Fibroblast of lung (primary cell): ENCODE data around the gene ZBTB39. TPM values are rescaled to one million over a fixed set of nuclear protein-coding genes. Genes with fewer than 3 reads are reported as not detected.

Source experiments
- DNase-seq, 2 donors: peaks; one replicate each; pipeline versions ENCODE4 v3.0.0 to v3.0.0-alpha.2; 2010; ENCODE audit warnings: low read depth in 2 of 2
- H2AFZ ChIP-seq: 2 replicates; pipeline ENCODE4 v1.5.1; 2012; ENCODE audit warnings: low read length, control low read depth, inconsistent platforms
- H3K27ac ChIP-seq: 2 replicates; pipeline ENCODE4 v1.5.1; 2011; ENCODE audit warnings: low read length, control low read depth; ENCODE audit not compliant: insufficient read depth
- H3K27me3 ChIP-seq: 2 replicates; pipeline ENCODE4 v1.5.1; 2011; ENCODE audit warnings: mild to moderate bottlenecking, low read length; ENCODE audit not compliant: control insufficient read depth, insufficient read depth
- H3K36me3 ChIP-seq: 2 replicates; pipeline ENCODE4 v1.5.1; 2011; ENCODE audit warnings: low read length; ENCODE audit not compliant: control insufficient read depth, insufficient read depth
- H3K4me1 ChIP-seq: 2 replicates; pipeline ENCODE4 v1.5.1; 2011; ENCODE audit warnings: low read length; ENCODE audit not compliant: control insufficient read depth, insufficient read depth; ENCODE audit errors: extremely low read depth
- H3K4me2 ChIP-seq: 2 replicates; pipeline ENCODE4 v1.5.1; 2011; ENCODE audit warnings: low read length, control low read depth; ENCODE audit not compliant: insufficient read depth; ENCODE audit errors: extremely low read depth
- H3K4me3 ChIP-seq, 4 experiments: fragments of 200-600 bp in 1 of 4; sonication (generic) in 1 of 4; replicated peaks in 1 of 4; 2 replicates each; pipeline ENCODE4 v1.5.1; 2011 to 2016; ENCODE audit warnings: low read length in 4 of 4, low read depth in 3 of 4, mild to moderate bottlenecking in 3 of 4, control low read depth in 2 of 4, inconsistent platforms in 1 of 4, mixed read lengths in 1 of 4; ENCODE audit not compliant: insufficient read depth in 1 of 4; ENCODE audit errors: control extremely low read depth in 1 of 4
- H3K79me2 ChIP-seq: 2 replicates; pipeline ENCODE4 v1.5.1; 2012; ENCODE audit warnings: mild to moderate bottlenecking, low read length, inconsistent platforms; ENCODE audit not compliant: control insufficient read depth, insufficient read depth
- H3K9ac ChIP-seq: 2 replicates; pipeline ENCODE4 v1.5.1; 2011; ENCODE audit warnings: mild to moderate bottlenecking, low read length, control low read depth; ENCODE audit not compliant: insufficient read depth
- H3K9me3 ChIP-seq: 2 replicates; pipeline ENCODE4 v1.5.1; 2012; ENCODE audit warnings: low read depth, low read length; ENCODE audit not compliant: control insufficient read depth, insufficient read depth
- H4K20me1 ChIP-seq: 2 replicates; pipeline ENCODE4 v1.5.1; 2011; ENCODE audit warnings: low read length; ENCODE audit not compliant: control insufficient read depth, insufficient read depth; ENCODE audit errors: extremely low read depth
- EZH2 ChIP-seq: IDR thresholded peaks from 2 replicates; pipeline ENCODE4 v1.5.1; 2012; ENCODE audit warnings: low read length, control low read depth, mild to moderate bottlenecking; ENCODE audit errors: missing control alignments
- polyA plus RNA-seq, 2 donors: library from polyadenylated mRNA; depleted of rRNA in 1 of 2; stranded (reverse) in 1 of 2; unstranded in 1 of 2; fragments of >200 nt; gene quantifications; 2 replicates each; pipeline ENCODE4 v1.2.1, GENCODE V29; 2011 to 2012; ENCODE audit warnings: missing spikeins in 1 of 2
- total RNA-seq: library from RNA; depleted of rRNA; stranded (reverse); fragments of >200 nt; gene quantifications from 2 replicates; pipeline ENCODE4 v1.2.1, GENCODE V29; 2014
- TF ChIP-seq, protein P1 (sequence below), 2 donors: IDR thresholded peaks in 1 of 2; conservative IDR thresholded peaks in 1 of 2; 1 replicate in 1 of 2; 2 replicates in 1 of 2; pipeline ENCODE4 v1.5.1; 2011 to 2012; ENCODE audit warnings: low read length in 2 of 2, control low read depth in 1 of 2, inconsistent platforms in 1 of 2, low read depth in 1 of 2, mild to moderate bottlenecking in 1 of 2

The ZBTB39 gene
- total and polyA plus RNA-seq, 2 donors (not counting 1 experiment from before 2014, with no cell fraction given): 3.2 to 3.8 TPM

DNA sequence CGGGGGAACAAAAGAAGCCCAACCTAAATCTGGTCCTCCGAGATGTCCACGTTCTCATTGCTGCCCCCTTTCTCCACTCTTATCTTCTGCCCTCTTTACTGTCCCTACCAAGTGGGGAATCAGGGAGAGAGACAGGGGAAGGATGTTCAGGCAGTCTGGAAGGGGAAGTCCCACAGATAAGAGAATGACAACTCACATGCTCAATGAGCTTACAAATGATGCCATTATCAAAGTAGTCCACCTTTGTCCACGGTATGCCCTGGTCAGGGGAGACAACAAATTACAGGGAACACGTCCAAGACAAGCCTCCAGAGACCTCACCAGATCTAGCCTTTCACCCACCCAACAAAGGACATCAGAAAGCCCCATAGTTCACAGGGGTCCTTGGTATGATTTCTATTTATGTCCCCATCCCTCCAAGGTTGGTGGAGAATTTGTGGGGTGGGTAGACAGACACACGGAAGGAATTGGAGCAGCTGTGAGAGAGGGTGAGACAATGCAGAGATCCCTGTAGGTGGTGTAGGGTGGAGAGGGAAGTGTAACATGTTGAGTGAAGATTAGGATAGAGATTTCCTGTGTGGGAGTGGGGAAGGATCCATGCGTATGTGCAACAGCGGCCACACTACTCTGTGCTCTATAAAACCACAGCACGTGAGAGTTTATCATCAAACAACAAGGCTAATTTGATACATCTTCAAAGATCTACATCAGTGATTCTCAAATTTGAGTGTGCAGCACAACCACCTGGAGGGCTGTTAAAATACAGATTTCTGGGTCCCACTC lies 32.9 kb upstream of the ZBTB39 start:
- Histone ChIP-seq H3K27ac (no peak overlapping the region), H3K4me2 (no peak overlapping the region), H3K4me3 (no peak overlapping the region), H3K79me2 (no peaks in the 10 kb centered on the region), H3K9ac (no peak overlapping the region), H3K36me3 (no peaks in the 10 kb centered on the region), H2AFZ (no peak overlapping the region), H3K9me3 (no peaks in the 10 kb centered on the region), H4K20me1 (no peaks in the 10 kb centered on the region), H3K4me1 (no peaks in the 10 kb centered on the region), H3K27me3 (peaks cover 41% of the 10 kb centered on the region)
- TF ChIP-seq EZH2: no peak
- TF ChIP-seq, protein P1, sequence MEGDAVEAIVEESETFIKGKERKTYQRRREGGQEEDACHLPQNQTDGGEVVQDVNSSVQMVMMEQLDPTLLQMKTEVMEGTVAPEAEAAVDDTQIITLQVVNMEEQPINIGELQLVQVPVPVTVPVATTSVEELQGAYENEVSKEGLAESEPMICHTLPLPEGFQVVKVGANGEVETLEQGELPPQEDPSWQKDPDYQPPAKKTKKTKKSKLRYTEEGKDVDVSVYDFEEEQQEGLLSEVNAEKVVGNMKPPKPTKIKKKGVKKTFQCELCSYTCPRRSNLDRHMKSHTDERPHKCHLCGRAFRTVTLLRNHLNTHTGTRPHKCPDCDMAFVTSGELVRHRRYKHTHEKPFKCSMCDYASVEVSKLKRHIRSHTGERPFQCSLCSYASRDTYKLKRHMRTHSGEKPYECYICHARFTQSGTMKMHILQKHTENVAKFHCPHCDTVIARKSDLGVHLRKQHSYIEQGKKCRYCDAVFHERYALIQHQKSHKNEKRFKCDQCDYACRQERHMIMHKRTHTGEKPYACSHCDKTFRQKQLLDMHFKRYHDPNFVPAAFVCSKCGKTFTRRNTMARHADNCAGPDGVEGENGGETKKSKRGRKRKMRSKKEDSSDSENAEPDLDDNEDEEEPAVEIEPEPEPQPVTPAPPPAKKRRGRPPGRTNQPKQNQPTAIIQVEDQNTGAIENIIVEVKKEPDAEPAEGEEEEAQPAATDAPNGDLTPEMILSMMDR (conservative IDR thresholded peaks at IDR 0.05 in 1 of 2, IDR thresholded peaks at IDR 0.05 in 1 of 2; ENCODE audit: low read depth in 1 of 2, low read length in 2 of 2): no peak
- DNase-seq: no peak

DNA sequence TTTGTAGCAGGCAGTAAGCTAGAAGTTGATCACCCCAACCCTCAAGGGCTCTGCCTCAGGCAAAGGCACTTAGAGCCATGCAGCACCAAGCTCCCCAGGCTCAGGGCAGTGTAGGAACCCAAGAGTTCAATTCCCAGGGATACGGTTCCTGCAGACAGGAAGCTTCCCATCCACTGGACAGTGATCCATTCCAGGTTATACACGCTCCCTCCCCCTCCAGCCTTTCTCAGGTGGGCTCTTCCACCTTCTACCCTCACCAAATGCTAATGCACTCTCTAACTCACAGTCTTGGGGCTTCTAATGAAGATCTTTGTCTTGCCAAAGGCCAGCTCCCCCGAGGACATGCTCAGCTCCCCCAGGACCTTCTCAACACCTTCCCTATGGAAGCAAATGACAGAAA lies 30.9 kb upstream of the ZBTB39 start:
- H3K4me1 ChIP-seq: no peaks in the 10 kb centered on the region
- H3K27me3 ChIP-seq: peaks cover 33% of the 10 kb centered on the region
- no peak overlapping the region for H3K4me3 ChIP-seq
- H2AFZ ChIP-seq: no peak overlapping the region
- no peaks in the 10 kb centered on the region for H3K9me3 ChIP-seq
- H3K36me3 ChIP-seq: no peaks in the 10 kb centered on the region
- TF ChIP-seq, protein P1 (conservative IDR thresholded peaks at IDR 0.05 in 1 of 2, IDR thresholded peaks at IDR 0.05 in 1 of 2; ENCODE audit: low read depth in 1 of 2, low read length in 2 of 2): no peak
- no peak for TF ChIP-seq EZH2
- no peaks in the 10 kb centered on the region for H3K79me2 ChIP-seq
- H3K4me2 ChIP-seq: no peak overlapping the region
- no peak overlapping the region for H3K27ac ChIP-seq
- no peak overlapping the region for H3K9ac ChIP-seq
- no peak for DNase-seq
- H4K20me1 ChIP-seq: no peaks in the 10 kb centered on the region

DNA sequence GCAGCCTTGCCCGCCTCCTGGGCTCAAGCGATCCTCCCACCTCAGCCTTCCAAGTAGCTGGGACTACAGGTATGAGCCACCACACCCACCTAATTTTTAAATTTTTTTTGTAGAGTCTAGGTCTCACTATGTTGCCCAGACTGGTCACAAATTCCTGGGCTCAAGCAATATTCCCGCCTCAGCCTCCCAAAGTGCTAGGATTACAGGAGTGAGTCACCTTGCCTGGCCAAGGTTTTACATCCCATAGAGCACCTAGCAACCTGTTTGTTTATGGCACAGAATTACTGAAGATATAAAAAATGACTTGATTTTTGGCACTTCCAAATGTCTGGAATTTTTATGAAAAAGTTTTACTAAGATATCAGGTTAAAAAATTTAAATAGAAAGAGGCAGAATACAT lies 27.1 kb upstream of the ZBTB39 start:
- no peak overlapping the region for H3K9ac ChIP-seq
- no peaks in the 10 kb centered on the region for H3K9me3 ChIP-seq
- no peak overlapping the region for H2AFZ ChIP-seq
- H3K4me1 ChIP-seq: no peaks in the 10 kb centered on the region
- H3K79me2 ChIP-seq: no peaks in the 10 kb centered on the region
- no peak overlapping the region for H3K27ac ChIP-seq
- TF ChIP-seq EZH2: no peak
- peaks cover 30% of the 10 kb centered on the region for H3K27me3 ChIP-seq
- DNase-seq: no peak
- H3K4me3 ChIP-seq: no peak overlapping the region
- H4K20me1 ChIP-seq: no peaks in the 10 kb centered on the region
- no peak overlapping the region for H3K4me2 ChIP-seq
- no peaks in the 10 kb centered on the region for H3K36me3 ChIP-seq
